PC-3 (cell line): ENCODE results near the gene ADAD2. TPM values are rescaled to one million over a fixed set of nuclear protein-coding genes. Genes with fewer than 3 reads are reported as not detected.

ENCODE experiments used
- ATAC-seq: fragments of 200-7000 bp; cut with Tn5 transposase; 2 replicates; pipeline ENCODE4 v1.9.1; 2020; ENCODE audit warnings: mild to moderate bottlenecking, moderate library complexity
- BruUV-seq: library from RNA; stranded (reverse); fragments of 400-500 nt; replicated peaks from 2 replicates; lab custom pipeline; 2021; lab: Mats Ljungman, UMichigan
- CTCF ChIA-PET: fragments of 300-600 bp; sonication (Branson Sonifier 250); formaldehyde crosslinking; loops from one replicate; lab custom pipeline; 2022; ENCODE audit warnings: antibody characterized with exemption; lab: Charles Lee
- POLR2A ChIA-PET: fragments of 300-600 bp; sonication (Branson Sonifier 250); formaldehyde crosslinking; loops from one replicate; lab custom pipeline; 2022; ENCODE audit warnings: antibody characterized with exemption; ENCODE audit not compliant: unreplicated experiment; lab: Charles Lee
- DNase-seq: peaks from one replicate; pipeline ENCODE4 v3.0.0-alpha.2; 2015
- H2AFZ ChIP-seq: fragments of 300-600 bp; sonication (generic); 2 replicates; pipeline ENCODE4 v1.6.0; 2016; ENCODE audit warnings: antibody characterized with exemption, low read length
- H3F3A ChIP-seq: fragments of 300-600 bp; sonication (generic); one replicate; pipeline ENCODE4 v1.6.0; 2017; ENCODE audit warnings: antibody characterized with exemption, low read length, control low read depth, mild to moderate bottlenecking; ENCODE audit not compliant: unreplicated experiment
- H3K27ac ChIP-seq: fragments of 300-600 bp; sonication (generic); 2 replicates; pipeline ENCODE4 v1.5.1; 2016; ENCODE audit warnings: mild to moderate bottlenecking, low read length
- H3K27me3 ChIP-seq: fragments of 300-600 bp; sonication (generic); 2 replicates; pipeline ENCODE4 v1.6.1; 2016; ENCODE audit warnings: low read length, mixed read lengths
- H3K36me3 ChIP-seq: fragments of 300-600 bp; sonication (generic); 2 replicates; pipeline ENCODE4 v1.6.1; 2016; ENCODE audit warnings: low read depth, mixed run types, low read length, mixed read lengths
- H3K4me1 ChIP-seq: fragments of 300-600 bp; sonication (generic); 2 replicates; pipeline ENCODE4 v1.5.1; 2016; ENCODE audit warnings: low read length; ENCODE audit not compliant: insufficient read depth
- H3K4me2 ChIP-seq: fragments of 300-600 bp; sonication (generic); 2 replicates; pipeline ENCODE4 v1.6.0; 2016; ENCODE audit warnings: low read length
- H3K4me3 ChIP-seq: fragments of 300-600 bp; sonication (generic); 2 replicates; pipeline ENCODE4 v1.5.1; 2016; ENCODE audit warnings: mild to moderate bottlenecking, low read length, mixed read lengths
- H3K79me2 ChIP-seq: fragments of 300-600 bp; sonication (generic); 2 replicates; pipeline ENCODE4 v1.6.1; 2017; ENCODE audit warnings: low read length, mixed read lengths
- H3K9ac ChIP-seq: fragments of 300-600 bp; sonication (generic); 2 replicates; pipeline ENCODE4 v1.6.0; 2016; ENCODE audit warnings: mild to moderate bottlenecking, low read length
- H3K9me2 ChIP-seq: fragments of 300-600 bp; sonication (generic); replicated peaks from 2 replicates; pipeline ENCODE4 v1.6.1; 2016; ENCODE audit warnings: mixed run types, low read length, mixed read lengths
- H3K9me3 ChIP-seq: fragments of 300-600 bp; sonication (generic); 2 replicates; pipeline ENCODE4 v1.6.1; 2016; ENCODE audit warnings: low read length, mixed read lengths
- H4K20me1 ChIP-seq: fragments of 300-600 bp; sonication (generic); 2 replicates; pipeline ENCODE4 v1.6.1; 2016; ENCODE audit warnings: low read length, mixed read lengths
- CTCF ChIP-seq: fragments of 300-600 bp; sonication (generic); conservative IDR thresholded peaks from 2 replicates; pipeline ENCODE4 v1.5.1; 2017; ENCODE audit warnings: antibody characterized with exemption, low read depth, mild to moderate bottlenecking, low read length
- EZH2 ChIP-seq: fragments of 300-600 bp; sonication (generic); IDR thresholded peaks from one replicate; pipeline ENCODE4 v1.6.1; 2017; ENCODE audit warnings: antibody characterized with exemption, mild to moderate bottlenecking, low read length; ENCODE audit not compliant: unreplicated experiment
- EZH2phosphoT487 ChIP-seq: fragments of 300-600 bp; sonication (generic); IDR thresholded peaks from 2 replicates; pipeline ENCODE4 v1.6.1; 2018; ENCODE audit warnings: mild to moderate bottlenecking, antibody characterized with exemption, low read length, borderline replicate concordance
- intact Hi-C: fragments of 100-400 bp; cut with micrococcal nuclease; formaldehyde crosslinking; loops from 2 replicates; pipeline ENCODE4 v1.9.0; 2023
- total RNA-seq: library from RNA; depleted of rRNA; stranded (reverse); fragments of >200 nt; gene quantifications from 2 replicates; pipeline ENCODE4 v1.2.3, GENCODE V29; 2014

The ADAD2 gene
- total RNA-seq, 1 experiment from 2014 or later = not detected

- Histone ChIP-seq H3K9me2 (no peaks in the 10 kb centered on the region), H2AFZ (no peak overlapping the region), H3K36me3 (no peaks in the 10 kb centered on the region), H3F3A (no peaks in the 10 kb centered on the region), H3K9ac (no peak overlapping the region), H3K79me2 (no peaks in the 10 kb centered on the region), H4K20me1 (no peaks in the 10 kb centered on the region), H3K4me3 (no peak overlapping the region), H3K9me3 (no peaks in the 10 kb centered on the region), H3K27ac (peak overlapping the region; percentile 46), H3K4me1 (peaks cover 20% of the 10 kb centered on the region), H3K27me3 (no peaks in the 10 kb centered on the region), H3K4me2 (peak overlapping the region; percentile 63; the same call in 1 of the 2 replicates)
- CTCF ChIA-PET = interaction anchor here (1.6 kb wide), 1 partner anchor 10 kb away, joined by 5 read pairs; the partner anchor contains the start of gene TAF1C
- POLR2A ChIA-PET = interaction anchor here (0.6 kb wide), 2 partner anchors 132 to 192 kb away, joined by 3 to 5 read pairs; partner anchors contain the start of gene ATP2C2
- TF ChIP-seq EZH2phosphoT487 (no peak), EZH2 (no peak), CTCF (no peak)
- no peak for ATAC-seq
- BruUV-seq = no TSS peak
- intact Hi-C loops = loop anchor here (5.0 kb wide), 1 partner anchor 219 kb away; no protein-coding TSS in a partner anchor
- no peak for DNase-seq
Measured at GRCh38 chr16:84176192-84177053, 14.5 kb upstream of the ADAD2 start.

- peaks cover 20% of the 10 kb centered on the region for H3K4me1 ChIP-seq
- intact Hi-C loops = loop anchor here (5.0 kb wide), 1 partner anchor 220 kb away; no protein-coding TSS in a partner anchor
- POLR2A ChIA-PET = no interaction called here
- no TSS peak for BruUV-seq
- H3F3A ChIP-seq = no peaks in the 10 kb centered on the region
- ATAC-seq (peak; percentile 18), DNase-seq (no peak)
- H3K9me2 ChIP-seq = no peaks in the 10 kb centered on the region
- no peaks in the 10 kb centered on the region for H3K36me3 ChIP-seq
- CTCF ChIA-PET = interaction anchor here (1.6 kb wide), 1 partner anchor 9 kb away, joined by 5 read pairs; the partner anchor contains the start of gene TAF1C
- H3K9me3 ChIP-seq = no peaks in the 10 kb centered on the region
- no peak overlapping the region for H2AFZ ChIP-seq
- H3K9ac ChIP-seq = no peak overlapping the region
- no peaks in the 10 kb centered on the region for H3K27me3 ChIP-seq
- no peaks in the 10 kb centered on the region for H3K79me2 ChIP-seq
- TF ChIP-seq EZH2 = no peak
- no peak for TF ChIP-seq EZH2phosphoT487
- TF ChIP-seq CTCF = no peak
- no peak overlapping the region for H3K4me2 ChIP-seq
- no peak overlapping the region for H3K27ac ChIP-seq
- H3K4me3 ChIP-seq = no peak overlapping the region
- no peaks in the 10 kb centered on the region for H4K20me1 ChIP-seq
Measured at GRCh38 chr16:84177741-84178073, 13.2 kb upstream of the ADAD2 start.
